Panc1 (cell line): ENCODE results near the gene OR2G3. TPM values are rescaled to one million over a fixed set of nuclear protein-coding genes. Genes with fewer than 3 reads are reported as not detected.

Experiments
- ATAC-seq: fragments of 200-7000 bp; cut with Tn5 transposase; 2 replicates; pipeline ENCODE4 v1.9.1; 2020; ENCODE audit warnings: mild to moderate bottlenecking, moderate library complexity
- BruUV-seq: library from RNA; stranded (reverse); fragments of 400-500 nt; replicated peaks from 2 replicates; lab custom pipeline; 2021; lab: Mats Ljungman, UMichigan
- CTCF ChIA-PET: fragments of 300-600 bp; sonication (Branson Sonifier 250); formaldehyde crosslinking; loops from one replicate; lab custom pipeline; 2022; ENCODE audit warnings: antibody characterized with exemption; lab: Charles Lee
- POLR2A ChIA-PET: fragments of 300-600 bp; sonication (Branson Sonifier 250); formaldehyde crosslinking; loops from one replicate; lab custom pipeline; 2022; ENCODE audit warnings: antibody characterized with exemption; lab: Charles Lee
- DNase-seq: peaks from one replicate; pipeline ENCODE4 v3.0.0-alpha.2; 2010; ENCODE audit warnings: low read depth, low spot score
- H3K27ac ChIP-seq: 2 replicates; pipeline ENCODE4 v1.5.1; 2011; ENCODE audit warnings: mild to moderate bottlenecking, low read length, inconsistent platforms
- H3K27me3 ChIP-seq: fragments of 200-500 bp; sonication (Bioruptor generic); 2 replicates; pipeline ENCODE4 v1.6.0; 2014; ENCODE audit warnings: low read length, inconsistent platforms; ENCODE audit not compliant: control insufficient read depth, insufficient read depth
- H3K36me3 ChIP-seq: fragments of 200-500 bp; sonication (Bioruptor generic); 2 replicates; pipeline ENCODE4 v1.5.1; 2014; ENCODE audit warnings: inconsistent platforms, mild to moderate bottlenecking, low read length, moderate library complexity; ENCODE audit not compliant: control insufficient read depth, insufficient read depth
- H3K4me1 ChIP-seq: 2 replicates; pipeline ENCODE4 v1.5.1; 2011; ENCODE audit warnings: inconsistent platforms, mild to moderate bottlenecking, low read length, moderate library complexity; ENCODE audit not compliant: control insufficient read depth, insufficient read depth
- H3K4me3 ChIP-seq, 2 experiments: 2 replicates each; pipeline ENCODE4 v1.5.1; 2011 to 2012; ENCODE audit warnings: low read depth in 2 of 2, low read length in 2 of 2, mild to moderate bottlenecking in 2 of 2, inconsistent platforms in 1 of 2, moderate library complexity in 1 of 2
- H3K9me3 ChIP-seq: fragments of 200-500 bp; sonication (Bioruptor generic); 2 replicates; pipeline ENCODE4 v1.5.1; 2014; ENCODE audit warnings: low read depth, mild to moderate bottlenecking, inconsistent platforms, low read length, moderate library complexity; ENCODE audit not compliant: control insufficient read depth, insufficient read depth
- CTCF ChIP-seq: fragments of 450-650 bp; IDR thresholded peaks from 2 replicates; pipeline ENCODE4 v1.5.1; 2017; ENCODE audit warnings: mild to moderate bottlenecking
- POLR2AphosphoS5 ChIP-seq: IDR thresholded peaks from 2 replicates; pipeline ENCODE4 v1.6.1; 2012; ENCODE audit warnings: mild to moderate bottlenecking, low read depth, low read length, moderate library complexity
- REST ChIP-seq, 2 experiments: IDR thresholded peaks; 2 replicates each; pipeline ENCODE4 v1.6.1; 2011 to 2012; ENCODE audit warnings: low read depth in 2 of 2, control low read depth in 1 of 2, low read length in 1 of 2, mild to moderate bottlenecking in 1 of 2, moderate library complexity in 1 of 2; ENCODE audit not compliant: insufficient read depth in 1 of 2
- SIN3A ChIP-seq: IDR thresholded peaks from 2 replicates; pipeline ENCODE4 v1.6.1; 2012; ENCODE audit warnings: low read depth, mild to moderate bottlenecking, low read length, moderate library complexity, borderline replicate concordance; ENCODE audit not compliant: insufficient read depth
- TCF7L2 ChIP-seq: IDR thresholded peaks from 2 replicates; pipeline ENCODE4 v1.6.1; 2011; ENCODE audit warnings: mild to moderate bottlenecking, low read depth, low read length, inconsistent platforms
- in situ Hi-C: cut with HindIII; loops from 2 replicates; pipeline ENCODE4 v1.10.0; 2016; ENCODE audit warnings: low sequenced_read_pairs, low pct_unique_long_range_greater_than_20kb
- intact Hi-C: fragments of 100-400 bp; cut with micrococcal nuclease; formaldehyde crosslinking; loops from one replicate; pipeline ENCODE4 v1.10.0; 2022; ENCODE audit not compliant: unreplicated experiment
- total RNA-seq: library from RNA; stranded (reverse); gene quantifications from one replicate; pipeline ENCODE4 v1.2.1, GENCODE V29; 2021; ENCODE audit not compliant: unreplicated experiment

OR2G3 gene
- total RNA-seq, 1 experiment from 2014 or later: not detected

GRCh38 chr1:247638011-247638410 is 32.6 kb downstream of the OR2G3 start:
- no peak overlapping the region for H3K4me3 ChIP-seq
- ATAC-seq (no peak), DNase-seq (no peak)
- TF ChIP-seq SIN3A (no peak), REST (IDR thresholded peaks at IDR 0.05; ENCODE audit: insufficient read depth in 1 of 2, low read depth in 2 of 2, low read length in 1 of 2) (no peak), CTCF (no peak), POLR2AphosphoS5 (no peak), TCF7L2 (no peak)
- intact Hi-C loops: no loop called here
- BruUV-seq: no TSS peak
- H3K9me3 ChIP-seq: no peaks in the 10 kb centered on the region
- H3K27ac ChIP-seq: no peak overlapping the region
- CTCF ChIA-PET: no interaction called here
- H3K36me3 ChIP-seq: no peaks in the 10 kb centered on the region
- in situ Hi-C loops: no loop called here
- H3K27me3 ChIP-seq: no peaks in the 10 kb centered on the region
- H3K4me1 ChIP-seq: no peaks in the 10 kb centered on the region
- POLR2A ChIA-PET: no interaction called here

- H3K27me3 ChIP-seq: no peaks in the 10 kb centered on the region
- no peaks in the 10 kb centered on the region for H3K36me3 ChIP-seq
- intact Hi-C loops (no loop called here), in situ Hi-C loops (no loop called here)
- CTCF ChIA-PET: no interaction called here
- TF ChIP-seq POLR2AphosphoS5 (no peak), REST (IDR thresholded peaks at IDR 0.05; ENCODE audit: insufficient read depth in 1 of 2, low read depth in 2 of 2, low read length in 1 of 2) (no peak), SIN3A (no peak), CTCF (no peak), TCF7L2 (no peak)
- POLR2A ChIA-PET: no interaction called here
- no peak overlapping the region for H3K4me3 ChIP-seq
- H3K27ac ChIP-seq: no peak overlapping the region
- H3K4me1 ChIP-seq: no peaks in the 10 kb centered on the region
- DNase-seq: no peak
- no TSS peak for BruUV-seq
- ATAC-seq: no peak
- H3K9me3 ChIP-seq: no peaks in the 10 kb centered on the region
Measured at GRCh38 chr1:247638781-247639180, 33.4 kb downstream of the OR2G3 start.
